MM.1S (cell line): ENCODE data around the gene ATP23.

Experiments
- EZH2 ChIP-seq: fragments of 300-600 bp; sonication (generic); optimal IDR thresholded peaks from 2 replicates; pipeline ENCODE3; 2017; ENCODE audit warnings: low read depth, mild to moderate bottlenecking, antibody characterized with exemption, low read length, mixed read lengths
- EZH2phosphoT487 ChIP-seq: fragments of 300-600 bp; sonication (generic); IDR thresholded peaks from 2 replicates; pipeline ENCODE4 v1.6.1; 2018; ENCODE audit warnings: antibody characterized with exemption, low read length
- TF ChIP-seq, protein P1 (sequence below): fragments of 300-600 bp; sonication (generic); IDR thresholded peaks from 2 replicates; pipeline ENCODE4 v1.5.1; 2016; ENCODE audit warnings: antibody characterized with exemption, low read length, mixed read lengths

DNA sequence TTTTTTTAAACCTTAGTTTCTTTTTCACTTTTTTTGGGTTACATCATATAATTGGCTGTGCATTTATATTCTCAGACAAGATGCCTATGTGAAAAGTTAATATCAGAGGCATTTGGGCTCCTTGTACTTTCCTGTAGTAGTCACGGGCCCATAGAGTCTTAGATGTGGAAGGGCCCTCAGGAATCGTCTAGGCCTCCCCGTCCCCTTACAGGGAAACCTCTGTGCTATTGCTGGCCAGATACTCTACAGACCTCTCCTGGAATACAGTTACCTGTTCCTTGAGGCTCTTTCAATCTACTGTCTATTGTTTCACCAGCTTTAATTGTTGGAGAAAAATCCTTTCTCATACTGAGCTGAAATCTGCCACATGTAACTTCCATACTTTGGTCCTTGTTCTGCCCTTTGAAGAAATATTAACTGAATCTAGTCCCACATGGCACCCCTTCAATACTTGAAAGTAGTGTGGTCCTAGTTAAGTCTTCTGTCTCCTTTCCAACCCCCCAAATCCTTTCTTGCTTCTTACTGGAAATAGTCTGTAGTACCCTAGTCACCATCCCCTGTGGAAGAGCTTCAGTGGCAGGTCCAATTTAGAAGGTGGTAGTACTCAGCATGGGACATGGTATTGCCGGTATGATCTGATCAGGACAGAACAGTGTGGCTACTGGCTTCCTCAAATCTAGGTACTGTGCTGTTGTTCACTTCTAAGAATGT is 3.1 kb downstream of the ATP23 start:
- TF ChIP-seq, protein P1, sequence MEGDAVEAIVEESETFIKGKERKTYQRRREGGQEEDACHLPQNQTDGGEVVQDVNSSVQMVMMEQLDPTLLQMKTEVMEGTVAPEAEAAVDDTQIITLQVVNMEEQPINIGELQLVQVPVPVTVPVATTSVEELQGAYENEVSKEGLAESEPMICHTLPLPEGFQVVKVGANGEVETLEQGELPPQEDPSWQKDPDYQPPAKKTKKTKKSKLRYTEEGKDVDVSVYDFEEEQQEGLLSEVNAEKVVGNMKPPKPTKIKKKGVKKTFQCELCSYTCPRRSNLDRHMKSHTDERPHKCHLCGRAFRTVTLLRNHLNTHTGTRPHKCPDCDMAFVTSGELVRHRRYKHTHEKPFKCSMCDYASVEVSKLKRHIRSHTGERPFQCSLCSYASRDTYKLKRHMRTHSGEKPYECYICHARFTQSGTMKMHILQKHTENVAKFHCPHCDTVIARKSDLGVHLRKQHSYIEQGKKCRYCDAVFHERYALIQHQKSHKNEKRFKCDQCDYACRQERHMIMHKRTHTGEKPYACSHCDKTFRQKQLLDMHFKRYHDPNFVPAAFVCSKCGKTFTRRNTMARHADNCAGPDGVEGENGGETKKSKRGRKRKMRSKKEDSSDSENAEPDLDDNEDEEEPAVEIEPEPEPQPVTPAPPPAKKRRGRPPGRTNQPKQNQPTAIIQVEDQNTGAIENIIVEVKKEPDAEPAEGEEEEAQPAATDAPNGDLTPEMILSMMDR, result no peak
- TF ChIP-seq EZH2 (no peak), EZH2phosphoT487 (no peak)
